Stimulated activated CD8-positive, alpha-beta memory T cell treated with anti-CD3 and anti-CD28 coated beads, Interleukin-15, amount 100 ng/mL, for 4 hours (primary cell): Measurements from ENCODE around the gene VAC14.
"Not testable (repeated sequence)": the region's sequence is repeated elsewhere in the genome, so short reads cannot be mapped to it uniquely, and the experiment has no call there.

Experiments
- DNase-seq, 2 donors: peaks; one replicate each; pipeline ENCODE4 v3.0.0-alpha.2; 2020; ENCODE audit warnings: low read depth in 2 of 2

Gene VAC14

DNA sequence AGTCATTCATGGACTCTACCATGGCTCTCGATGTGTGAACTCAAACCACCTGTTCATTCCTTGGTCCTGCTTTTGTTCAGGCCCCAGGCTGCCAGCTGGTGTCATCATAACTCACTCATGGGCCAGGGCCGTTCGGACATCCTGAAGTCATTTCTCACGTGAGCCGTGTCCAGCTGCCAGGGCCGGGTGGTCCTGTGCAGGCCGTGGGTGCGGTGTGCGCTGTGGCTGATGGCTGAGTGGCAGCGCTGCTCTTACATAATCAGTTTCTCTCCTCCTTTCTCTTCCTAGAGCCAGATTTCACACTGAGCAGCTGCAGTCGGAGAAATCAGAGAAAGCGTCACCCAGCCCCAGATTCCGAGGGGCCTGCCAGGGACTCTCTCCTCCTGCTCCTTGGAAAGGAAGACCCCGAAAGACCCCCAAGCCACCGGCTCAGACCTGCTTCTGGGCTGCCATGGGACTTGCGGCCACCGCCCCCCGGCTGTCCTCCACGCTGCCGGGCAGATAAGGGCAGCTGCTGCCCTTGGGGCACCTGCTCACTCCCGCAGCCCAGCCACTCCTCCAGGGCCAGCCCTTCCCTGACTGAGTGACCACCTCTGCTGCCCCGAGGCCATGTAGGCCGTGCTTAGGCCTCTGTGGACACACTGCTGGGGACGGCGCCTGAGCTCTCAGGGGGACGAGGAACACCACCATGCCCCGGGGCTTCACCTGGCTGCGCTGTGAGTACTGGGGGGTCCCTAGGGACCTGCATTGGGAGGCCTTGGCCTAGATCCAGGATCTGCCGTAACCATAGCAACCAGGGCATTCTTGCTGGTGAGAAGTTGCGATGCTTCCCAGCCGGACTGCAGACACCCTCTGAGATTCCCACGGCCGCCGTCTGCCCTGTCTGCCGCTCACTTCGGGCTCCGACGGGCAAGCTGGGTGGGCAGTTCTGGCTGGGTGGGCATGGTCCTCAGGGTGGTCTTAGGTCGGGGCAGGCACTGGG is 154.4 kb downstream of the VAC14 start, which contains the start of gene IL34:
Gene IL34 (plus strand): TSS at position 300 of the 982 bp plus-strand sequence. CDS start 389 bp downstream, at position 689.
- no peak for DNase-seq

DNA sequence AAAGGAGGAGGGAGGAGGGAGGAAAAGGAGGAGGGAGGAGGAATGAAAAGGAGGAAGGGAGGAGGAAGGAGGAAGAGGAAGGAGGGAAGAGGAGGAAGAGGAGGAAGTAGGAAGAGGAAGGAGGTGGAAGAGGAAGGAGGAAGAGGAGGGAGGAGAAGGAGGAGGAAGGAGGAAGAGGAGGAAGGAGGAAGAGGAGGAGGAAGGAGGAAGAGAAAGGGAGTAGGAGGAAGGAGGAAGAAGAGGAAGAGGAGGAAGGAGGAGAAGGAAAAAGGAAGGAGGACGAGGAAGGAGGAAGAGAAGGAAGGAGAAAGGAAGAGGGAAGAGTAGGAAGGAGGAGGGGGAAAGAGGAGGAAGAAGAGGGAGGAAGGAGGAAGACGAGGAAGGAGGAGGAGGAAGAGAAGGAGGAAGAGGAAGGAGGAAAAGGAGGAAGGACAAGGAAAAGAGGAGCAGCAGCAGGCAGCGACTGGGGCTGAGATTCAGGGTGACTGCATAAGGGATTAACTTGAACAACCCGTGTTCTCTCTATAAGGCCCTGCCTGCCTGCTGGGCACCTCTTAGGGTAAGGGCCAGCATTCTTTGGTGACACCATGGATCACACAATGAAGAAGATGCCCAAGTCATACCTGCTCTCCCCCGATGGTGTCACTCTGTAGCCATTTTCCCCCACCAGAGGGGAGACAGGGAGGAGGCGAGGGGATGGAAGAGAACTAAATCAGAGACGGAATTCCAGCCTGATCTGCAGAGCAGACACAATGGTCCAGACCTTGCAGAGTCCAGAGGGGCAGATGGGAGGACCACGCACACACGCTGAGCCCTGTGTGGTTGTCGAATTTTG is 156.0 kb downstream of the VAC14 start:
- no peak for DNase-seq

DNA sequence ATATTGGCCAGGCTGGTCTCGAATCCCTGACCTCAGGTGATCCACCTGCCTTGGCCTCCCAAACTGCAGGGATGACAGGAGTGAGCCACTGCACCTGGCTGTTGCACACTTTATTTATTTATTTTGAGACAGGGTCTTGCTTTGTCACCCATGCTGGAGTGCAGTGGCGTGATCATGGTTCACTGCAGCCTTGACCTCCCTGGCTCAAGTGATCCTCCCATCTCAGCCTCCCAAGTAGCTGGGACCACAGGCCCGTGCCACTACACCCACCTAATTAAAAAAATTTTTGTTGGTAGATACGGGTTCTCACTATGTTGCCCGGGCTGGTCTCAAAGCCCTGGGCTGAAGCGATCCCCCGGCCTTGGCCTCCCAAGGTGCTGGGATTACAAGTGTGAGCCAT is 157.7 kb downstream of the VAC14 start:
- DNase-seq: not testable (repeated sequence)

DNA sequence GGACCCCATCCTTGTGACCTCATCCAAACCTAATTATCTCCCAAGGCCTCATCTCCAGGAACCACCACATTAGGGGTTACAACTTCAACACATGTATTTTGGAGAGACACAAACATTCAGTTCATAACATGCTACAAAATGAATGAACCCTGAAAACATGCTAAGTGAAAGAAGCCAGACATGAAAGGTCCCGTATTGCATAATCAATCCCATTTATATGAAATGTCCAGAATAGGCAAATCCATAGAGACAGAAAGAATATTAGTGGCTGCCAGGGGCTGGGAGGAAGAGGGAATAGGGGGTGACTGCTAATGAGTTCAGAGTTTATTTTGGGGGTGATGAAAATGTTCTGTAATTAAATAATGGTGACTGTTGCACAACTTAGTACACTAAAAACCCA is 158.3 kb downstream of the VAC14 start:
- DNase-seq: no peak

DNA sequence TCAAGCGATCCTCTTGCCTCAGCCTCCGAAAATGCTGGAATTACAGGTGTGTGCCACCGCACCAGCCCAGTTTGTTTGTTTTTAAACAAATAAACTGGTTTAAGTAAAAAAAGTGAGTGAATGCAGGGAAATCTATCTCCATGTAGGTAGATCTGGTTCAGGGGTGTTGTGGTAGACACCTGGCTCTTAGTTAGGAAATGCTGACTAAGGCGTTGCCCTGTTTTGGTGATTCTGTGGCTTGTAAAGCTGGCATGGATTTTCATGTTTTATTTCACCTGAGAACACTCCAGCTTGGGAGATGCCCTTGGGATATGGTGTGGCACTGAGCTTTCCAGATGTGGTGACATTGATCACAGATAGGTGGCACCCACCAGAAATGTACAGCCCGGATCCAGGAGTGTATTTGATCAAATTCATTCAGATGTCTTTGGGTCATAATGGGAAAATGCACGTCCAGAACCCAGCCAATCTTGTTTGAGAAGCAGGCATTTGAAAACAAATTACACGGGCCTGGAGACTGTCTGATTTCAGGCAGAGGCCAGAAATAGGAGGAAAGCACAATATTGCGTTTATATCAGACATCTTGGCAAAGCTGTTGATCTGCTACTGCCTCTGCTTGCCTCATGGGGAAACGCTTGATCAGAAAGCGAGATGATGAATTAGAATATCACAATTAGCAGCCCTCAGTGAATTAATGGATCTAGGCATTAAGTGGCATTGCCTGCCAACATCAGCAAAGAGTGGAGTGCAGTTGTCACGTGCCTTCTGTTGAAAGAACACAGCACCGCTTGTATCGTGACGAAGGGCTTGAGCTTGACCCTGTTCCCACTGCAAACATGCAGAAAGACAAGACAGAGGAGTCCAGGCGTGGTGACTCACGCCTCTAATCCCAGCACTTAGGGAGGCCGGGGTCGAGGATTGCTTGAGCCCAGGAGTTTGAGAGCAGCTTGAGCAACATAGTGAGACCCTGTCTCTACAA is 161.9 kb downstream of the VAC14 start:
- DNase-seq: no peak
